ENCODE data around the gene AGAP1.

The AGAP1 gene

GRCh38 chr2:235610696-235611257 lies 116.9 kb downstream of the AGAP1 start:
- DNase-seq: no peak

GRCh38 chr2:235611349-235611748 lies 117.5 kb downstream of the AGAP1 start:
- no peak for DNase-seq

- DNase-seq: no peak
Measured at GRCh38 chr2:235611756-235612155, 117.9 kb downstream of the AGAP1 start.

- no peak for DNase-seq
Measured at GRCh38 chr2:235612181-235612950, 118.5 kb downstream of the AGAP1 start.

- DNase-seq: no peak
Measured at GRCh38 chr2:235613649-235614048, 119.8 kb downstream of the AGAP1 start.

- peak; percentile 46 to 69 (median 57) for DNase-seq
Measured at GRCh38 chr2:235614176-235614860, 120.5 kb downstream of the AGAP1 start.

- no peak for DNase-seq
Measured at GRCh38 chr2:235614900-235615712, 121.3 kb downstream of the AGAP1 start.

GRCh38 chr2:235616885-235617284 lies 123.0 kb downstream of the AGAP1 start:
- no peak for DNase-seq

- DNase-seq: no peak
Measured at GRCh38 chr2:235618039-235618438, 124.2 kb downstream of the AGAP1 start.

- no peak for DNase-seq
Measured at GRCh38 chr2:235619544-235619943, 125.7 kb downstream of the AGAP1 start.

- DNase-seq: no peak
Measured at GRCh38 chr2:235621736-235622135, 127.9 kb downstream of the AGAP1 start.

GRCh38 chr2:235623111-235623510 lies 129.3 kb downstream of the AGAP1 start:
- DNase-seq: no peak

- DNase-seq: no peak
Measured at GRCh38 chr2:235623752-235624151, 129.9 kb downstream of the AGAP1 start.

- no peak for DNase-seq
Measured at GRCh38 chr2:235626658-235627057, 132.8 kb downstream of the AGAP1 start.

GRCh38 chr2:235627682-235628081 lies 133.8 kb downstream of the AGAP1 start:
- no peak for DNase-seq

GRCh38 chr2:235630718-235631296 lies 137.0 kb downstream of the AGAP1 start:
- no peak for DNase-seq

- DNase-seq: no peak
Measured at GRCh38 chr2:235634435-235635158, 140.8 kb downstream of the AGAP1 start.

- DNase-seq: no peak
Measured at GRCh38 chr2:235636546-235636945, 142.7 kb downstream of the AGAP1 start.

GRCh38 chr2:235637896-235638295 lies 144.1 kb downstream of the AGAP1 start:
- no peak for DNase-seq

GRCh38 chr2:235638541-235639427 lies 144.9 kb downstream of the AGAP1 start:
- no peak for DNase-seq

- DNase-seq: peak in 3 of 4 experiments; percentile 9 to 29 (median 27)
Measured at GRCh38 chr2:235639428-235639773, 145.6 kb downstream of the AGAP1 start.
